Glutamatergic neuron (in vitro differentiated cells): ENCODE results near the gene EXOC6B. TPM values are rescaled to one million over a fixed set of nuclear protein-coding genes. Genes with fewer than 3 reads are reported as not detected.

Experiments used
- DNase-seq: peaks from one replicate; pipeline ENCODE4 v3.0.0; 2022
- H3K27ac Mint-ChIP-seq: one replicate; pipeline ENCODE4 v1.8.0; 2020; ENCODE audit warnings: mild to moderate bottlenecking, mixed read lengths, inconsistent platforms; ENCODE audit not compliant: unreplicated experiment
- H3K27me3 Mint-ChIP-seq: one replicate; pipeline ENCODE4 v1.8.0; 2020; ENCODE audit warnings: mild to moderate bottlenecking, moderate library complexity, mixed read lengths, inconsistent platforms; ENCODE audit not compliant: unreplicated experiment
- H3K36me3 Mint-ChIP-seq: one replicate; pipeline ENCODE4 v1.8.0; 2020; ENCODE audit warnings: mild to moderate bottlenecking, mixed read lengths, inconsistent platforms; ENCODE audit not compliant: unreplicated experiment
- H3K4me1 Mint-ChIP-seq: one replicate; pipeline ENCODE4 v1.8.0; 2020; ENCODE audit warnings: mild to moderate bottlenecking, low read depth, mixed read lengths, inconsistent platforms; ENCODE audit not compliant: unreplicated experiment
- H3K4me3 Mint-ChIP-seq: one replicate; pipeline ENCODE4 v1.8.0; 2020; ENCODE audit warnings: mild to moderate bottlenecking, mixed read lengths, inconsistent platforms; ENCODE audit not compliant: unreplicated experiment
- H3K9me3 Mint-ChIP-seq: one replicate; pipeline ENCODE4 v1.8.0; 2020; ENCODE audit warnings: mild to moderate bottlenecking, moderate library complexity, mixed read lengths, inconsistent platforms; ENCODE audit not compliant: unreplicated experiment
- total RNA-seq: library from RNA; stranded (reverse); fragmentation: NEBNext Ultra II Directional; extraction: Animal tissue kit (Norgen Biotek cat#: 25700); gene quantifications from one replicate; pipeline ENCODE4 v1.2.1, GENCODE V29; 2021; ENCODE audit not compliant: unreplicated experiment
- TF ChIP-seq, protein P1 (sequence below): fragments of 200-600 bp; sonication (generic); IDR thresholded peaks from one replicate; pipeline ENCODE4 v1.5.0; 2021; ENCODE audit not compliant: partially characterized antibody, unreplicated experiment

The EXOC6B gene
- total RNA-seq, 1 donor from 2014 or later, result 34.5 TPM

DNA sequence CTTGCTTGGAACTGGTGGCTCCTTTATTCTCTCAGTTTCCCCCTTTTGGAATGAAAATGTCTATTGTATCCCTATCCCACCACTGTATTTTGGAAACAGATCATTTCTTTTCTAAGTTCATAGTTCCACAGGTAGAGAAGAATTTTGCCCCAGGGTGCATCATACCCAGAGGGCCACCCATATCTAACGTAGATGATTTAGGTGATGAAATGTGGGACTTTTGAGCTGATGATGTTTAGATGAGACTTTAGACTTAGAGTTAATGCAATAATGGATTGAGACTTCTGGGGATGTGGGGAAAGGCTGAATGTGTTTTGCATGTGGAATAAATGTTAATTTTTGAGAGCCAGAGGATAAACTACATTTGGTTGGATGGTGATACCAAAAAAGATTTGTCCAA is 570.3 kb downstream of the EXOC6B start:
- no peak for DNase-seq
- Mint-ChIP-seq H3K4me1 (peaks cover 20% of the 10 kb centered on the region), H3K36me3 (no peaks in the 10 kb centered on the region), H3K27ac (peak overlapping the region; percentile 81), H3K27me3 (peaks cover 5% of the 10 kb centered on the region), H3K4me3 (no peak overlapping the region), H3K9me3 (peaks cover 7% of the 10 kb centered on the region)
- TF ChIP-seq, protein P1, sequence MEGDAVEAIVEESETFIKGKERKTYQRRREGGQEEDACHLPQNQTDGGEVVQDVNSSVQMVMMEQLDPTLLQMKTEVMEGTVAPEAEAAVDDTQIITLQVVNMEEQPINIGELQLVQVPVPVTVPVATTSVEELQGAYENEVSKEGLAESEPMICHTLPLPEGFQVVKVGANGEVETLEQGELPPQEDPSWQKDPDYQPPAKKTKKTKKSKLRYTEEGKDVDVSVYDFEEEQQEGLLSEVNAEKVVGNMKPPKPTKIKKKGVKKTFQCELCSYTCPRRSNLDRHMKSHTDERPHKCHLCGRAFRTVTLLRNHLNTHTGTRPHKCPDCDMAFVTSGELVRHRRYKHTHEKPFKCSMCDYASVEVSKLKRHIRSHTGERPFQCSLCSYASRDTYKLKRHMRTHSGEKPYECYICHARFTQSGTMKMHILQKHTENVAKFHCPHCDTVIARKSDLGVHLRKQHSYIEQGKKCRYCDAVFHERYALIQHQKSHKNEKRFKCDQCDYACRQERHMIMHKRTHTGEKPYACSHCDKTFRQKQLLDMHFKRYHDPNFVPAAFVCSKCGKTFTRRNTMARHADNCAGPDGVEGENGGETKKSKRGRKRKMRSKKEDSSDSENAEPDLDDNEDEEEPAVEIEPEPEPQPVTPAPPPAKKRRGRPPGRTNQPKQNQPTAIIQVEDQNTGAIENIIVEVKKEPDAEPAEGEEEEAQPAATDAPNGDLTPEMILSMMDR, result no peak

DNA sequence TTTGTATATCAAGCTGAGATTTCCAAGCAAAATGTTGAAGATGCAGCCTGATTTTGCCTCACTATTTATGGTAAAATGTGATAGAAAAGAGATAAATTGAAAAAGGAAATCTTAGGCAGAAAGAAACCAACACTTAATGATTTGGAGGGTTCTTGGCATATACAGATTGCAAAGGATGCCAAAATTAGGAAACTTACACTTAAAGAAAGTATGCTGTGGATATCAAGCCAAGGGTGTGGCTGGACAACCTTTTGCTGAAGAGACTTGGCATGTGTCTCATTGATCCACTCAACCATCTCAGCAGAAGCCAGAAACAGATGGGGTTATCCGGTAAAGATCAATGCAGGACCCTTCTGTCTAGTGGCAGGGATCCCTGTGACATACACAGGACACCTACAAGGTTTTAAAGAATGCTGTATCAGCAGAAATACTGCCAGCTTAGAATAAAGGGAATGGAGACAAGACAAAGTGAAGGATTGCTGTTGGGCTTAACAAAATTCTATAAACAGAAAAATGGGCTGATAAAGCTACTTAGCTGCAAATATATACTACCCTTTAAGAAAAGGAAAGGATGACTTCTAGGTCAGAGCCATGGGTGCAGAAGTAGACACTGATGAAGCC is 570.9 kb downstream of the EXOC6B start:
- Mint-ChIP-seq H3K27ac (peak overlapping the region; percentile 81), H3K4me1 (peaks cover 20% of the 10 kb centered on the region), H3K27me3 (peaks cover 5% of the 10 kb centered on the region), H3K9me3 (peaks cover 7% of the 10 kb centered on the region), H3K4me3 (no peak overlapping the region), H3K36me3 (no peaks in the 10 kb centered on the region)
- TF ChIP-seq, protein P1, result no peak
- DNase-seq, result no peak

DNA sequence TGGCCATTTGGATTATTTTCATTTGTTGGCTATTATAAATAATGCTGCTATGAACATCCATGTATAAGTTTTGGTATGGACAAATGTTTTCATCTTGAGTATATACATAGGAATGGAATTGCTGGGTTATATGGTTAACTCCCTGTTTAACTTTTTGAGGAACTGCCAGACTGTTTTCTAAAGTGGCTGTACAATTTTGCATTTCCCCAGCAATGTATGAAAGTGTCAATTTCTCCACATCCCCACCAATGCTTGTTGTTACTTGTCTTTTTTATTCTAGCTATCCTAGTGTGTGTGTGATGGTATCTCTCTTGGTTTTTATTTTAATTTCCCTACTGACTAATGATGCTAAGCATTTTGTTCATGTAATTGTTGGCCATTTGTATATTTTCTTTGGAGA is 587.5 kb downstream of the EXOC6B start:
- Mint-ChIP-seq H3K4me3 (no peak overlapping the region), H3K36me3 (no peaks in the 10 kb centered on the region), H3K27me3 (peaks cover 2% of the 10 kb centered on the region), H3K9me3 (no peaks in the 10 kb centered on the region), H3K27ac (no peak overlapping the region), H3K4me1 (peaks cover 7% of the 10 kb centered on the region)
- TF ChIP-seq, protein P1, result no peak
- no peak for DNase-seq

DNA sequence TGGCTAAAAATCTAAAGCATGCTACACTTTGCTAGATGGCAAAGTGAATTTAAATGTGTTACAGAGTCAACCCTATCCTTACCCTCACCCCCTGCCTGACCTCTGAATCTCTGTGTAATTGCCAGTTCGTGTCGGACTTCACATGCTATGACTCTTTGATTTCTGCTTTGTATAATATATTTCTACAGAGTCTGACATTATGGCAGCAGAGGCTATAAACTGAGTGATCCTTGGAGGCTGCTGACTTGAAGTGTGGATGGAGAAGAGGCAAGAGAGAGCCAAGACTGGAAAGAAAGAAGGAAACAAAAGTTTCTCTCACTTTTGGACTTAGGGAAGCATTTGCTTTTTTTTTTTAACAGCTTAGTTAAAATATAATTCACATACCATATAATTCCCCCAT is 588.3 kb downstream of the EXOC6B start:
- H3K9me3 Mint-ChIP-seq, result no peaks in the 10 kb centered on the region
- H3K4me3 Mint-ChIP-seq, result no peak overlapping the region
- TF ChIP-seq, protein P1, result no peak
- peaks cover 7% of the 10 kb centered on the region for H3K4me1 Mint-ChIP-seq
- no peak for DNase-seq
- H3K27ac Mint-ChIP-seq, result no peak overlapping the region
- peaks cover 2% of the 10 kb centered on the region for H3K27me3 Mint-ChIP-seq
- H3K36me3 Mint-ChIP-seq, result no peaks in the 10 kb centered on the region

DNA sequence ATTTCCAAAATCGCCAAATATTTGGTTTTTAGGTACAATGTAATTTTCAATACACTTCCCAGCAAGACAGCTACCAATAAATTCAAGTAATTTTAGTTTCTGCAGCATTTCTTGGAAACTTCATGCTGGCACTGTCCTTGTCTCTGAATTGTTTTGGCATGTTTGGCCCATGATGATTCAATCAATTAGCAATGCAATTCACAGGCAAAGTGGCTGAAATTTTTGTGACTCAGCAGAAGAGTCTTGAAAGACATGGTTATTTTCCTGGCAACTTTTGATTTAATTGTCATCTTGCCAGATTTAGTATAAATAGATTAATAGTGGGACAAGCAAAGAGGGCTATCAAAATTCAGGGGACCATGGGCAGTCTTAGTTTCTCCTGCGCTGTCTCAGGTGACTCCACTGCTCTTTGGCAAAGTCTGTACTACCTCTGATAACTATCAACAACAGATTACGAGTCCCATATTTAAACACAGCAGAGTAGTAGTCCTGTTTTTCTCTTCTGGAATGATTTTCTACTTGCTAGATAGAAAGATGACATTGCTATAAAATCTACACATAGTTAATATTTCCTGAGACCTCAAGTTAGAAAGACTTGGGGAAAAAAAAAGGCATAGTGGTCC is 589.3 kb downstream of the EXOC6B start:
- DNase-seq, result no peak
- H3K4me1 Mint-ChIP-seq, result peaks cover 7% of the 10 kb centered on the region
- H3K4me3 Mint-ChIP-seq, result no peak overlapping the region
- TF ChIP-seq, protein P1, result no peak
- no peak overlapping the region for H3K27ac Mint-ChIP-seq
- H3K27me3 Mint-ChIP-seq, result peaks cover 2% of the 10 kb centered on the region
- no peaks in the 10 kb centered on the region for H3K36me3 Mint-ChIP-seq
- no peaks in the 10 kb centered on the region for H3K9me3 Mint-ChIP-seq
